SK-N-SH (cell line): ENCODE results near the gene ANO4. TPM values are rescaled to one million over a fixed set of nuclear protein-coding genes. Genes with fewer than 3 reads are reported as not detected.

Experiments
- CTCF ChIA-PET: fragments of 300-600, 350-600 bp; formaldehyde crosslinking; extraction: SDS; loops from one replicate; lab custom pipeline; 2021; lab: Yijun Ruan, JAX
- POLR2A ChIA-PET: fragments of 350-600 bp; sonication (Branson Sonifier 250); formaldehyde crosslinking; extraction: SDS; loops from one replicate; lab custom pipeline; 2020; ENCODE audit warnings: antibody characterized with exemption, inconsistent platforms; lab: Yijun Ruan, JAX
- DNase-seq: peaks from one replicate; pipeline ENCODE4 v3.0.0; 2012
- H2AFZ ChIP-seq: fragments of 200-600 bp; sonication (generic); 2 replicates; pipeline ENCODE4 v1.8.1; 2016; ENCODE audit warnings: antibody characterized with exemption, mild to moderate bottlenecking, low read depth
- H3F3A ChIP-seq: fragments of 200-600 bp; sonication (generic); replicated peaks from 2 replicates; pipeline ENCODE3; 2016; ENCODE audit warnings: antibody characterized with exemption, mild to moderate bottlenecking; ENCODE audit not compliant: insufficient read depth
- H3K27ac ChIP-seq, 2 experiments: fragments of 200-500 bp in 1 of 2; fragments of 200-600 bp in 1 of 2; sonication (Bioruptor generic) in 1 of 2; sonication (generic), shearing (Covaris generic) in 1 of 2; 2 replicates each; pipeline versions ENCODE4 v1.5.1 to v1.6.1; 2014 to 2016; ENCODE audit warnings: low read depth in 2 of 2, inconsistent platforms in 1 of 2, low read length in 1 of 2, mild to moderate bottlenecking in 1 of 2, mixed read lengths in 1 of 2
- H3K27me3 ChIP-seq: fragments of 200-600 bp; sonication (generic), shearing (Covaris generic); 2 replicates; pipeline ENCODE4 v1.6.1; 2016; ENCODE audit warnings: mixed run types; ENCODE audit not compliant: insufficient read depth
- H3K36me3 ChIP-seq, 2 experiments: fragments of 200-500 bp in 1 of 2; fragments of 200-600 bp in 1 of 2; sonication (Bioruptor generic) in 1 of 2; sonication (generic) in 1 of 2; replicated peaks in 1 of 2; 2 replicates each; pipeline versions ENCODE3 to v1.5.1; 2014 to 2016; ENCODE audit warnings: low read length in 1 of 2, mild to moderate bottlenecking in 1 of 2; ENCODE audit not compliant: insufficient read depth in 2 of 2, control insufficient read depth in 1 of 2
- H3K4me1 ChIP-seq, 2 experiments: fragments of 200-500 bp in 1 of 2; fragments of 200-600 bp in 1 of 2; sonication (Bioruptor generic) in 1 of 2; sonication (generic), shearing (Covaris generic) in 1 of 2; 2 replicates each; pipeline versions ENCODE4 v1.5.1 to v1.6.1; 2014 to 2016; ENCODE audit warnings: low read depth in 1 of 2, low read length in 1 of 2, mixed run types in 1 of 2; ENCODE audit not compliant: insufficient read depth in 2 of 2, control insufficient read depth in 1 of 2
- H3K4me2 ChIP-seq: fragments of 200-600 bp; sonication (generic), shearing (Covaris generic); 2 replicates; pipeline ENCODE4 v1.6.1; 2017; ENCODE audit warnings: mixed run types
- H3K4me3 ChIP-seq, 2 experiments: fragments of 200-500 bp in 1 of 2; fragments of 200-600 bp in 1 of 2; sonication (Bioruptor generic) in 1 of 2; sonication (generic), shearing (Covaris generic) in 1 of 2; 2 replicates each; pipeline versions ENCODE4 v1.5.1 to v1.8.1; 2014 to 2016; ENCODE audit warnings: low read depth in 2 of 2, inconsistent platforms in 1 of 2, low read length in 1 of 2, mild to moderate bottlenecking in 1 of 2, mixed read lengths in 1 of 2, moderate library complexity in 1 of 2
- H3K79me2 ChIP-seq: fragments of 200-600 bp; sonication (generic); 2 replicates; pipeline ENCODE4 v1.8.1; 2017; ENCODE audit warnings: mild to moderate bottlenecking; ENCODE audit not compliant: insufficient read depth
- H3K9ac ChIP-seq: fragments of 200-600 bp; sonication (generic); 2 replicates; pipeline ENCODE4 v1.6.1; 2017; ENCODE audit warnings: mixed run types
- H3K9me2 ChIP-seq: fragments of 200-600 bp; sonication (generic); 2 replicates; pipeline ENCODE4 v1.6.1; 2017; ENCODE audit warnings: mixed run types
- H3K9me3 ChIP-seq: fragments of 200-600 bp; sonication (generic); 2 replicates; pipeline ENCODE4 v1.6.1; 2017; ENCODE audit warnings: mixed run types, mild to moderate bottlenecking, moderate library complexity
- H4K20me1 ChIP-seq: fragments of 200-600 bp; sonication (generic); 2 replicates; pipeline ENCODE4 v1.6.1; 2017; ENCODE audit warnings: mild to moderate bottlenecking, mixed run types; ENCODE audit not compliant: insufficient read depth
- CHD2 ChIP-seq: fragments of 150-350 bp; IDR thresholded peaks from 2 replicates; pipeline ENCODE4 v1.6.1; 2018; ENCODE audit warnings: low read length; ENCODE audit not compliant: partially characterized antibody
- FOSL2 ChIP-seq: IDR thresholded peaks from 2 replicates; pipeline ENCODE4 v1.4.0; 2012; ENCODE audit warnings: low read depth, mild to moderate bottlenecking, moderate library complexity, borderline replicate concordance
- FOXM1 ChIP-seq: IDR thresholded peaks from 2 replicates; pipeline ENCODE4 v1.4.0; 2012; ENCODE audit warnings: low read depth, mild to moderate bottlenecking
- POLR2AphosphoS5 ChIP-seq: IDR thresholded peaks from 2 replicates; pipeline ENCODE4 v1.6.1; 2012; ENCODE audit warnings: low read depth, low read length
- TEAD4 ChIP-seq: IDR thresholded peaks from 2 replicates; pipeline ENCODE4 v1.4.0; 2012; ENCODE audit warnings: mild to moderate bottlenecking, borderline replicate concordance; ENCODE audit not compliant: insufficient read depth
- USF2 ChIP-seq: fragments of 150-350 bp; IDR thresholded peaks from 2 replicates; pipeline ENCODE4 v1.6.1; 2017; ENCODE audit warnings: antibody characterized with exemption, low read length, low read depth, borderline replicate concordance
- YY1 ChIP-seq: IDR thresholded peaks from 2 replicates; pipeline ENCODE4 v1.4.0; 2012; ENCODE audit warnings: low read depth, mild to moderate bottlenecking
- WGBS: methylation state at CpG from one replicate; pipeline ENCODE4 v1.1.6; 2017; ENCODE audit warnings: low lambda C conversion rate; 5-methylcytosine and 5-hydroxymethylcytosine counted together
- polyA plus RNA-seq, 3 experiments: library from polyadenylated mRNA; depleted of rRNA; stranded (reverse); fragments of >200 nt; gene quantifications; 2 replicates each; pipeline ENCODE4 v1.2.3, GENCODE V29; 2012
- TF ChIP-seq, protein P1 (sequence below): fragments of 200-600 bp; sonication (generic); IDR thresholded peaks from 2 replicates; pipeline ENCODE4 v1.6.1; 2017; ENCODE audit warnings: antibody characterized with exemption, mild to moderate bottlenecking, moderate library complexity
- TF ChIP-seq, protein P2 (sequence below): IDR thresholded peaks from 2 replicates; pipeline ENCODE4 v1.6.1; 2012; ENCODE audit warnings: mild to moderate bottlenecking, low read depth, low read length, moderate library complexity

ANO4 gene
- polyA plus RNA-seq, 1 of the 3 experiments (the other 2 are of a cell fraction) = 9.4 TPM

DNA sequence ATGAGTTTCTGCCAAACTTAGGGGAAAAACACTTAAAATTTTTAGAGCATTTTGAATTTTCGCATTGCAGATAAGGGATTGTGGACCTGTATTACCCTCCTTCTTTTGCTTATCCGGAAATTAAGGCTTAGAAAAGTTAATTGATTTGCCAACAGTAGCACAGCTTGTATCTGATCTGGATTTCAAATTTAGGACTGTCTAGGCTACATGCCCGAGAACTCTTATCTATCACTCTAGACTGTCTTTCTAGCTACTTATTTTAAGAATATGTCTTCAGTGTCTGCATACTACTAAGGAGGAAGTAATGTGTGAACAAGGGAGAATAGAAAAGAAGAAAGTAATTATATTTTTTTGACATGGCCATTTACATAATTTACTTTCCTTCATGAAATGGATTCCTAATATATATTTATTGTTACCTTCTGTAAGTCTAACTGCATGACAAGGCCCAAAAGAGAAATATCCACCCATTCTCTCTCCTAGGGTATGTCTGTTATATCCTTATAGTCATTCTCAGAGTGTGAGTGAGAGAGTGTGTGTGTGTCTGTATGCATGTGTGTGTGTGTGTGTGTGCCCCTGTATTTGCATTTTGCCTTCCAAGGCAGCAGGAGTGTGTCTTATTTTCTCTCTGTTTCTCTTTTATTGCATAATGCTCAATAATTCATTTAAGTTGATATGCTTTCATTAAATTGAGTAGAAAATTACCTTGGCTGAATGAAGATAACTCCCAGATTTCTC is 283.4 kb downstream of the ANO4 start:
- 83% methylated on average over 3 of the region's 3 CpGs for WGBS
- H3K27ac ChIP-seq = no peak overlapping the region; a peak in 1 of 4 replicates
- no peak for TF ChIP-seq CHD2
- TF ChIP-seq, protein P1, sequence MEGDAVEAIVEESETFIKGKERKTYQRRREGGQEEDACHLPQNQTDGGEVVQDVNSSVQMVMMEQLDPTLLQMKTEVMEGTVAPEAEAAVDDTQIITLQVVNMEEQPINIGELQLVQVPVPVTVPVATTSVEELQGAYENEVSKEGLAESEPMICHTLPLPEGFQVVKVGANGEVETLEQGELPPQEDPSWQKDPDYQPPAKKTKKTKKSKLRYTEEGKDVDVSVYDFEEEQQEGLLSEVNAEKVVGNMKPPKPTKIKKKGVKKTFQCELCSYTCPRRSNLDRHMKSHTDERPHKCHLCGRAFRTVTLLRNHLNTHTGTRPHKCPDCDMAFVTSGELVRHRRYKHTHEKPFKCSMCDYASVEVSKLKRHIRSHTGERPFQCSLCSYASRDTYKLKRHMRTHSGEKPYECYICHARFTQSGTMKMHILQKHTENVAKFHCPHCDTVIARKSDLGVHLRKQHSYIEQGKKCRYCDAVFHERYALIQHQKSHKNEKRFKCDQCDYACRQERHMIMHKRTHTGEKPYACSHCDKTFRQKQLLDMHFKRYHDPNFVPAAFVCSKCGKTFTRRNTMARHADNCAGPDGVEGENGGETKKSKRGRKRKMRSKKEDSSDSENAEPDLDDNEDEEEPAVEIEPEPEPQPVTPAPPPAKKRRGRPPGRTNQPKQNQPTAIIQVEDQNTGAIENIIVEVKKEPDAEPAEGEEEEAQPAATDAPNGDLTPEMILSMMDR = no peak
- no peak for TF ChIP-seq POLR2AphosphoS5
- TF ChIP-seq TEAD4 = no peak
- ChIA-PET POLR2A (no interaction called here), CTCF (interaction anchor here (1.0 kb wide), 1 partner anchor 9 kb away, joined by 3 read pairs; no protein-coding TSS in a partner anchor)
- DNase-seq = no peak
- no peak overlapping the region for H3K4me3 ChIP-seq
- H3K9me2 ChIP-seq = no peaks in the 10 kb centered on the region
- no peak overlapping the region for H2AFZ ChIP-seq
- H3F3A ChIP-seq = peaks cover 4% of the 10 kb centered on the region
- H3K79me2 ChIP-seq = no peaks in the 10 kb centered on the region
- peaks cover 3 to 18% of the 10 kb centered on the region in 2 experiments; a peak in 2 of 4 replicates for H3K4me1 ChIP-seq
- no peaks in the 10 kb centered on the region for H3K36me3 ChIP-seq
- H3K9me3 ChIP-seq = no peaks in the 10 kb centered on the region
- no peak overlapping the region for H3K9ac ChIP-seq
- no peak overlapping the region for H3K4me2 ChIP-seq
- H4K20me1 ChIP-seq = no peaks in the 10 kb centered on the region
- H3K27me3 ChIP-seq = no peaks in the 10 kb centered on the region

DNA sequence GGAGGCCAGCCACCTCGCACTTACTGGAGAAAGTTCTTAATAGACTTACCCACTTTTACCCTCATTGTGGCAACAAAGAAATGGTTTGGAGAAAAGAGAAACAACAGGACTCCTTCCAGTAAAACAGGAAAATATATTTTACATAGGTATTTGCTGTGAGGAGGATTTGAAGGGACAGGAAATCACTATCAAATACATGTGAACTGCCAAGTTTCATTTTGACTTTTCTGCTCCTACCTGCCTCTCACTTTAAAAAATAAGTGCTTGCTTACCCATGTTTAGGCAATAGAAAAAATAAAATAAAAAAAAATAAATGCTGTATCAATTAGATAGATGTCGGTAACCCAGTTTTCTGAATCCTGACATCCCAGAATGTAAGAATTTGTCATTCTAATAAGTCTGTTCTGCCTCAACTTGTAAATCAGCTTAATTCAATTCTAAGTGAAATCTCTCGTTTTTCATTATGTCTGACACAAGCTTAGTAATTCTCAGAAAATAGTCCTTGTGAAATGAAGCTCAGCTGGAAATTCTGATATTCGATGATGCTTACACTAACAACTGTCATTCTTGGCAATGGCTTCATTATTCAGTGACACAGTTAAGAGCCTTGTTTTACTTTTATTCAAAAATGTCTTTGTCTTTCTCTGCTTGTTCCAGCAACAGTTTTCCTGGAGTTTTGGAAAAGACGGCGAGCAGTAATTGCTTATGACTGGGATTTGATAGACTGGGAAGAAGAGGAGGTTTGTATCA is 284.1 kb downstream of the ANO4 start:
- ChIA-PET POLR2A (no interaction called here), CTCF (interaction anchor here (1.0 kb wide), 1 partner anchor 10 kb away, joined by 3 read pairs; no protein-coding TSS in a partner anchor)
- H3K9ac ChIP-seq = no peak overlapping the region
- H3K36me3 ChIP-seq = no peaks in the 10 kb centered on the region
- no peaks in the 10 kb centered on the region for H3K9me2 ChIP-seq
- H3K9me3 ChIP-seq = no peaks in the 10 kb centered on the region
- 58% methylated on average over 6 of the region's 6 CpGs for WGBS
- H3K4me3 ChIP-seq = no peak overlapping the region
- peaks cover 4% of the 10 kb centered on the region for H3F3A ChIP-seq
- peaks cover 3 to 18% of the 10 kb centered on the region in 2 experiments; a peak in 2 of 4 replicates for H3K4me1 ChIP-seq
- TF ChIP-seq FOSL2 = no peak
- no peak for TF ChIP-seq USF2
- TF ChIP-seq FOXM1 = no peak
- TF ChIP-seq, protein P2, sequence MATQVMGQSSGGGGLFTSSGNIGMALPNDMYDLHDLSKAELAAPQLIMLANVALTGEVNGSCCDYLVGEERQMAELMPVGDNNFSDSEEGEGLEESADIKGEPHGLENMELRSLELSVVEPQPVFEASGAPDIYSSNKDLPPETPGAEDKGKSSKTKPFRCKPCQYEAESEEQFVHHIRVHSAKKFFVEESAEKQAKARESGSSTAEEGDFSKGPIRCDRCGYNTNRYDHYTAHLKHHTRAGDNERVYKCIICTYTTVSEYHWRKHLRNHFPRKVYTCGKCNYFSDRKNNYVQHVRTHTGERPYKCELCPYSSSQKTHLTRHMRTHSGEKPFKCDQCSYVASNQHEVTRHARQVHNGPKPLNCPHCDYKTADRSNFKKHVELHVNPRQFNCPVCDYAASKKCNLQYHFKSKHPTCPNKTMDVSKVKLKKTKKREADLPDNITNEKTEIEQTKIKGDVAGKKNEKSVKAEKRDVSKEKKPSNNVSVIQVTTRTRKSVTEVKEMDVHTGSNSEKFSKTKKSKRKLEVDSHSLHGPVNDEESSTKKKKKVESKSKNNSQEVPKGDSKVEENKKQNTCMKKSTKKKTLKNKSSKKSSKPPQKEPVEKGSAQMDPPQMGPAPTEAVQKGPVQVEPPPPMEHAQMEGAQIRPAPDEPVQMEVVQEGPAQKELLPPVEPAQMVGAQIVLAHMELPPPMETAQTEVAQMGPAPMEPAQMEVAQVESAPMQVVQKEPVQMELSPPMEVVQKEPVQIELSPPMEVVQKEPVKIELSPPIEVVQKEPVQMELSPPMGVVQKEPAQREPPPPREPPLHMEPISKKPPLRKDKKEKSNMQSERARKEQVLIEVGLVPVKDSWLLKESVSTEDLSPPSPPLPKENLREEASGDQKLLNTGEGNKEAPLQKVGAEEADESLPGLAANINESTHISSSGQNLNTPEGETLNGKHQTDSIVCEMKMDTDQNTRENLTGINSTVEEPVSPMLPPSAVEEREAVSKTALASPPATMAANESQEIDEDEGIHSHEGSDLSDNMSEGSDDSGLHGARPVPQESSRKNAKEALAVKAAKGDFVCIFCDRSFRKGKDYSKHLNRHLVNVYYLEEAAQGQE = no peak
- TF ChIP-seq YY1 = no peak
- H2AFZ ChIP-seq = no peak overlapping the region
- H3K79me2 ChIP-seq = no peaks in the 10 kb centered on the region
- no peak for DNase-seq
- H3K27ac ChIP-seq = no peak overlapping the region
- H4K20me1 ChIP-seq = no peaks in the 10 kb centered on the region
- H3K4me2 ChIP-seq = no peak overlapping the region
- H3K27me3 ChIP-seq = no peaks in the 10 kb centered on the region
